ENCODE data around the gene MORF4L1.
"Not testable (repeated sequence)": the region's sequence is repeated elsewhere in the genome, so short reads cannot be mapped to it uniquely, and the experiment has no call there.

MORF4L1 gene

DNA sequence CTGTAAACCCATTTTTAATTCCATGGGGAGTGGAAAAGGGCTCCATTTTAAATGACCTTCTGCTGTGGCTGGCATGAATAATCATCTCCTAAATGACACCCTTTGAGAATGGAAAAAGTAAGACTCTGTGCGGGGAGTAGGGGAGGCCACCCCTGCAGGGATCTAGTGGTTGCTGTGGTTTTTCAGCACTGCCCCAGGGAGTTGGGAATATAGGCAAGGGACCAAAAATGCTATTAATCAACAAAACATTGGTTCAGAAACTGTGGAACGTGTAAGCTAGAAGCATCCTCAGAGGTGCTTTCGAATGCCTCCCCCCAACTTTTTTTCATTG lies 31.3 kb upstream of the MORF4L1 start:
- Histone ChIP-seq H3K27ac (no peak overlapping the region), H3K27me3 (peaks cover 7% of the 10 kb centered on the region), H3K36me3 (no peaks in the 10 kb centered on the region), H3K9me3 (no peaks in the 10 kb centered on the region), H3K4me3 (ENCODE audit: low read depth in 1 of 2, low read length in 1 of 2) (no peak overlapping the region), H3K4me1 (ENCODE audit: control insufficient read depth in 1 of 2, insufficient read depth in 1 of 2, low read depth in 1 of 2, low read length in 1 of 2) (no peaks in the 10 kb centered on the region)
- TF ChIP-seq, protein P1, sequence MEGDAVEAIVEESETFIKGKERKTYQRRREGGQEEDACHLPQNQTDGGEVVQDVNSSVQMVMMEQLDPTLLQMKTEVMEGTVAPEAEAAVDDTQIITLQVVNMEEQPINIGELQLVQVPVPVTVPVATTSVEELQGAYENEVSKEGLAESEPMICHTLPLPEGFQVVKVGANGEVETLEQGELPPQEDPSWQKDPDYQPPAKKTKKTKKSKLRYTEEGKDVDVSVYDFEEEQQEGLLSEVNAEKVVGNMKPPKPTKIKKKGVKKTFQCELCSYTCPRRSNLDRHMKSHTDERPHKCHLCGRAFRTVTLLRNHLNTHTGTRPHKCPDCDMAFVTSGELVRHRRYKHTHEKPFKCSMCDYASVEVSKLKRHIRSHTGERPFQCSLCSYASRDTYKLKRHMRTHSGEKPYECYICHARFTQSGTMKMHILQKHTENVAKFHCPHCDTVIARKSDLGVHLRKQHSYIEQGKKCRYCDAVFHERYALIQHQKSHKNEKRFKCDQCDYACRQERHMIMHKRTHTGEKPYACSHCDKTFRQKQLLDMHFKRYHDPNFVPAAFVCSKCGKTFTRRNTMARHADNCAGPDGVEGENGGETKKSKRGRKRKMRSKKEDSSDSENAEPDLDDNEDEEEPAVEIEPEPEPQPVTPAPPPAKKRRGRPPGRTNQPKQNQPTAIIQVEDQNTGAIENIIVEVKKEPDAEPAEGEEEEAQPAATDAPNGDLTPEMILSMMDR (IDR thresholded peaks at IDR 0.05) = no peak

DNA sequence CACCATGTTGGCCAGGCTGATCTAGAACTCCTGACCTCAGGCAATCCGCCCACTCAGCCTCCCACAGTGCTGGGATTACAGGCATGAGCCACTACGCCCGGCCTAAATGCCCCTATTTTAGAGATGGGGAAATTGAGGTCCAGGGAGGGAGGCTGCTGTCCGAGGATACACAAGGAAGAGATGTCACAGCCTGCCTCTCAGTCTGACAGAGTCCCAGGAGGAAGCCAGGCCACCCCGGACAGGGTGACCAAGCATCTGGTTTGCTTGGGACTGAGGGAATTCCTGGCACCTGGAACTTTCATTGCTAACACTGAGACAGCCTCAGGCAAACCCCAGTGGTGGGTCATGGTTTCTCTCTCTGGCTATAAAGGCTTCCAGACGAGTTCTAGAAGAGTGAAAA lies 30.8 kb upstream of the MORF4L1 start:
- TF ChIP-seq, protein P1 (IDR thresholded peaks at IDR 0.05) = no peak

DNA sequence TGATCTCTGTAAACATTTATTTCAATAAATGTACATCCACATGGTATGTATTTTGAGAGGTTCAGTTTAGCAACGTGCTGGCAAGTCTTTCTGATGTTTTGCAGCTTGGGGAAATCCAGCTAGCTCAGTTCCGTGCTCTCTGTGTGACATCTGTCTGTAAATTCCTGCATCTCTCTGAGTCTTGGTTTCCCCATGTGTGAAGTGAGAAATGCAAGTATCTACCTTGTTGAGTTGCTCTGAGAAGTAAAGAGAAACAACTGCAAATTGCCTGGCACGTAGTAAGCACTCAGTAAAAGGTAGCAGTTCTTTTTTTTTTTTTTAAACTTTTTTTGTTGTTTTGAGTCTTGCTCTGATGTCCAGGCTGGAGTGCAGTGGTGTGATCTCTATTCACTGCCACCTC lies 30.2 kb upstream of the MORF4L1 start:
- Histone ChIP-seq H3K4me3 (ENCODE audit: low read depth in 1 of 2, low read length in 1 of 2) (no peak overlapping the region), H3K4me1 (ENCODE audit: control insufficient read depth in 1 of 2, insufficient read depth in 1 of 2, low read depth in 1 of 2, low read length in 1 of 2) (no peaks in the 10 kb centered on the region), H3K27me3 (peaks cover 6% of the 10 kb centered on the region), H3K27ac (no peak overlapping the region), H3K36me3 (no peaks in the 10 kb centered on the region), H3K9me3 (no peaks in the 10 kb centered on the region)
- TF ChIP-seq, protein P1 (IDR thresholded peaks at IDR 0.05) = no peak

More for the DNA sequence above, 30.8 kb upstream of the MORF4L1 start:
- H3K4me1 ChIP-seq (ENCODE audit: control insufficient read depth in 1 of 2, insufficient read depth in 1 of 2, low read depth in 1 of 2, low read length in 1 of 2) = no peaks in the 10 kb centered on the region
- no peaks in the 10 kb centered on the region for H3K9me3 ChIP-seq
- H3K4me3 ChIP-seq (ENCODE audit: low read depth in 1 of 2, low read length in 1 of 2) = no peak overlapping the region
- H3K36me3 ChIP-seq = no peaks in the 10 kb centered on the region
- peaks cover 6% of the 10 kb centered on the region for H3K27me3 ChIP-seq
- H3K27ac ChIP-seq = no peak overlapping the region

DNA sequence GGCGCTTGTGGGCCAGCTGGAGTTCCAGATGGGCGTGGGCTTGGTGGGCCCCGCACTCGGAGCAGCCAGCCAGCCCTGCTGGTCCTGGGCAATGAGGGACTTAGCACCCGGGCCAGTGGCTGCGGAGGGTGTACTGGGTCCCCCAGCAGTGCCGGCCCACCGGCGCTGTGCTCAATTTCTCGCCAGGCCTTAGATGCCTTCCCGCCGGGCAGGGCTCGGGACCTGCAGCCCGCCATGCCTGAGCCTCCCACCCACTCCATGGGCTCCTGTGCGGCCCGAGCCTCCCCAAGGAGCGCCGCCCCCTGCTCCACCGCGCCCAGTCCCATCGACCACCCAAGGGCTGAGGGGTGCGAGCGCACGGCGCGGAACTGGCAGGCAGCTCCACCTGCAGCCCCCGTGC lies 25.8 kb upstream of the MORF4L1 start:
- H3K4me3 ChIP-seq (ENCODE audit: low read depth in 1 of 2, low read length in 1 of 2); H3K36me3 ChIP-seq; H3K9me3 ChIP-seq; H3K27me3 ChIP-seq; H3K27ac ChIP-seq; H3K4me1 ChIP-seq (ENCODE audit: control insufficient read depth in 1 of 2, insufficient read depth in 1 of 2, low read depth in 1 of 2, low read length in 1 of 2): not testable (repeated sequence)

DNA sequence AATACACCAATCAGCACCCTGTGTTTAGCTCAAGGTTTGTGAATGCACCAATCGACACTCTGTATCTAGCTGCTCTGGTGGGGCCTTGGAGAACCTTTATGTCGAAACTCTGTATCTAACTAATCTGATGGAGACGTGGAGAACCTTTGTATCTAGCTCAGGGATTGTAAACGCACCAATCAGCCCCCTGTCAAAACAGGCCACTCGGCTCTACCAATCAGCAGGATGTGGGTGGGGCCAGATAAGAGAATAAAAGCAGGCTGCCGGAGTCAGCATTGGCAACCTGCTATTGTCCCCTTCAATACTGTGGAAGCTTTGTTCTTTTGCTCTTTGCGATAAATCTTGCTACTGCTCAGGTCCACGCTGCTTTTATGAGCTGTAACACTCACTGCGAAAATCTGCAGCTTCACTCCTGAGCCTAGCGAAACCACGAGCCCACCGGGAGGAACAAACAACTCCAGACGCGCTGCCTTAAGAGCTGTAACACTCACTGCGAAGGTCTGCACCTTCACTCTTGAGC lies 25.2 kb upstream of the MORF4L1 start:
- H3K4me3 ChIP-seq (ENCODE audit: low read depth in 1 of 2, low read length in 1 of 2); H3K9me3 ChIP-seq; H3K4me1 ChIP-seq (ENCODE audit: control insufficient read depth in 1 of 2, insufficient read depth in 1 of 2, low read depth in 1 of 2, low read length in 1 of 2); H3K27me3 ChIP-seq; H3K36me3 ChIP-seq; H3K27ac ChIP-seq: not testable (repeated sequence)

DNA sequence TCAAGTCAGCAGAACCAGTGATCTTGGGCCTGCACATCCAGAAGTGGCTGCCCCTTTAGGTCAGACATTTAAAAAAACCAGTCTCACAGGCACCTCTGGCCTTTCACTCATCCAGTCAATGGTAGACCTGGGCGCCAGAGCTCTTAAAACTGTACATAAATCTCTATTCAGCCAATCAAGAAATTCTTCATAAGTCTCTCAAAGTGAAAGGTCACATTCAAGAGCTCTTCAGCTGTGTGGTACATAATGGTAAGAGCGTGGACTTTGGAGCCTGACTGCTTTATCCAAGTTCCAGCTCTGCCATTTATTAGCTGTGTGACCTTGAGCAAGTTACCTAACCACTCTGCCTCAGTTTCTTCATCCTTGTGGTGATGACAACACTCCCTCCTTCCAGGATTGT lies 22.3 kb upstream of the MORF4L1 start:
- no peak overlapping the region for H3K27ac ChIP-seq
- H3K36me3 ChIP-seq = no peaks in the 10 kb centered on the region
- no peaks in the 10 kb centered on the region for H3K4me1 ChIP-seq (ENCODE audit: control insufficient read depth in 1 of 2, insufficient read depth in 1 of 2, low read depth in 1 of 2, low read length in 1 of 2)
- H3K9me3 ChIP-seq = no peaks in the 10 kb centered on the region
- H3K4me3 ChIP-seq (ENCODE audit: low read depth in 1 of 2, low read length in 1 of 2) = no peak overlapping the region
- H3K27me3 ChIP-seq = no peaks in the 10 kb centered on the region
- TF ChIP-seq, protein P1 (IDR thresholded peaks at IDR 0.05) = no peak
